ENCODE data around the gene RPTOR.

Gene RPTOR

DNA sequence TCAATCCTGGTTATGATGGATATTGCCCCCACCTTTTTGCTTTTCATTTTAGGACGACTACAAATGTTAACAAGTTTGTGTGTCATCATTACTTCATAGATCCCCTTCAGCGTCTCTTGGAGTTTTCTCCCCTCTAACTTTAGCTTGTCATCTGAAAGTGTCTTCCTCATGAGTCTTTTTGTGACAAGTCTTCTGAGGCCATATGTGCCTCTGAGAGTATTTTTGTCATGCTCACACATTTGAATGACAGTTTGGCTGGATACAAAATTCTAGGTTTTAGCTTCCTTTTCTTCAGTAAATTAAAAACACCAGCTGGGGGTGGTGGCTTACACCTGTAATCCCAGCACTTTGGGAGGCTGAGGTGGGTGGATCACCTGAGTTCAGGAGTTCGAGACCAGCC is 243.2 kb downstream of the RPTOR start:
- no peak overlapping the region for H3K4me3 ChIP-seq (ENCODE audit: low read length)
- no peaks in the 10 kb centered on the region for H3K36me3 ChIP-seq (ENCODE audit: control insufficient read depth, insufficient read depth, low read length)
- H3K27me3 ChIP-seq (ENCODE audit: control insufficient read depth, insufficient read depth, low read length), result no peaks in the 10 kb centered on the region
- H3K9ac ChIP-seq (ENCODE audit: low read length), result no peak overlapping the region
- peaks cover 20% of the 10 kb centered on the region for H3K4me1 ChIP-seq (ENCODE audit: control insufficient read depth, insufficient read depth, low read length)
- H3K27ac ChIP-seq (ENCODE audit: low read depth, low read length), result no peak overlapping the region

DNA sequence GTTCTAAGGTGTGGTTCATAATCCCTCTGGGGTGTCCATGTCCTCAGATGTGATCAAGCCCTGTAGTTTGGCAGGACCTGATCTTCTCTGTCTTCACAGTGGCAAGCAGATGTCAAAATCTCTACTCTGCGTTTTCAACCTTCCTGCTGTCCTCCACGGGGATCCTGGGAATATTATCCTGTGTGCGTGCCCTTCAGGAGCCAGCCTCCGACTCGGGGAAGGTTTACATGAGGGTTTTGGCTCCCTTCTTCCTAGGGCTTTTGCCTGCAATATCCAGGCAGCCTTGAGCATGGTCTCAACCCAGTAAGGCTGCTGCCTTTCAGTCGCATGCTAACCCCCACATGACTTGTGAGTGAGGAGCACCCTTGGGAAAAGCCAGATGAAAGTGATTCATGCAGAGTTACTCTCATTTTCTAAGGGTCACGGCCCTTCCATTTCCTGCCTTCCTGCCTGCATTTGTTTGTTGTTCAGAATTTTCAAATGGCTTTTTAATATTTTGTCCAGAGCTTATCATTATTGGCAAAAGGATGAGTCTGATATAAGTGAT is 244.8 kb downstream of the RPTOR start:
- Histone ChIP-seq H3K27ac (ENCODE audit: low read depth, low read length) (peak overlapping the region; percentile 9), H3K36me3 (ENCODE audit: control insufficient read depth, insufficient read depth, low read length) (no peaks in the 10 kb centered on the region), H3K4me1 (ENCODE audit: control insufficient read depth, insufficient read depth, low read length) (peaks cover 18% of the 10 kb centered on the region), H3K4me3 (ENCODE audit: low read length) (no peak overlapping the region), H3K9ac (ENCODE audit: low read length) (no peak overlapping the region), H3K27me3 (ENCODE audit: control insufficient read depth, insufficient read depth, low read length) (no peaks in the 10 kb centered on the region)

DNA sequence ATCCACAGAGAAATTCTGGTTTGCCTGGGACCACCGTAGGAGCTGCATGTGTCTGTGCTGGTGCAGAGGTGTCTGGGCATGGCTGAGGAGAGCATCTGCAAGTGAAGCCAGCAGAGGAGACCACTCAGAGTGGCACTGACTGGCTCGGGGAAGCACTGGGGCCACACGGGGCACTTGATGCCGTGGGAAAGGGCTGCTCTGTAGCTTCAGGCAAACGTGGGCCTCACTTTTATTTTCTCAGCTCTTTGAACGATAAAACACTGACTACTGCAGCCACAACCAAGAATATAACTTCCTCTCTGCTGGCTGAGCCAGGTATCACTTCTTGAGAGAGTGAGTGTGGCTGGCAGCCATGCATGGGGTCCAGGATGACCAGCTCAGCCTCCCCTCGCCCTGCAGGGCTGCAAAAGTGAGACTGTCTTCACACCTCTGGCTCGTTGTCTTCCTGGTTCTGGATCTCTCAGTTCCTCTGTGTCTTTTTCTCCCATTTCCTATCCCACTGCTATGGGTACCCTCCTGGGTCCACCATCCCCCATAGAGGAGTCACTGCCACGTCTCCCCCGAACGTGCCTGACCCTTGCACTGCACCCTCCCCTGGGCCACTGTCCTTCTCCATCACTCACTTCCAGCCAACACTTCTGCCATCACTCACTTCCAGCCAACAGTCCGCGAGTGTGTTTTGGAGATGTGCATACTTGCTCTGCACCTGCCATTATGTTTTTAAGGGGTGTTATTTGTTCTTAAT is 245.6 kb downstream of the RPTOR start:
- Histone ChIP-seq H3K27me3 (ENCODE audit: control insufficient read depth, insufficient read depth, low read length) (no peaks in the 10 kb centered on the region), H3K9ac (ENCODE audit: low read length) (no peak overlapping the region), H3K4me1 (ENCODE audit: control insufficient read depth, insufficient read depth, low read length) (peaks cover 18% of the 10 kb centered on the region), H3K4me3 (ENCODE audit: low read length) (no peak overlapping the region), H3K27ac (ENCODE audit: low read depth, low read length) (no peak overlapping the region), H3K36me3 (ENCODE audit: control insufficient read depth, insufficient read depth, low read length) (no peaks in the 10 kb centered on the region)

DNA sequence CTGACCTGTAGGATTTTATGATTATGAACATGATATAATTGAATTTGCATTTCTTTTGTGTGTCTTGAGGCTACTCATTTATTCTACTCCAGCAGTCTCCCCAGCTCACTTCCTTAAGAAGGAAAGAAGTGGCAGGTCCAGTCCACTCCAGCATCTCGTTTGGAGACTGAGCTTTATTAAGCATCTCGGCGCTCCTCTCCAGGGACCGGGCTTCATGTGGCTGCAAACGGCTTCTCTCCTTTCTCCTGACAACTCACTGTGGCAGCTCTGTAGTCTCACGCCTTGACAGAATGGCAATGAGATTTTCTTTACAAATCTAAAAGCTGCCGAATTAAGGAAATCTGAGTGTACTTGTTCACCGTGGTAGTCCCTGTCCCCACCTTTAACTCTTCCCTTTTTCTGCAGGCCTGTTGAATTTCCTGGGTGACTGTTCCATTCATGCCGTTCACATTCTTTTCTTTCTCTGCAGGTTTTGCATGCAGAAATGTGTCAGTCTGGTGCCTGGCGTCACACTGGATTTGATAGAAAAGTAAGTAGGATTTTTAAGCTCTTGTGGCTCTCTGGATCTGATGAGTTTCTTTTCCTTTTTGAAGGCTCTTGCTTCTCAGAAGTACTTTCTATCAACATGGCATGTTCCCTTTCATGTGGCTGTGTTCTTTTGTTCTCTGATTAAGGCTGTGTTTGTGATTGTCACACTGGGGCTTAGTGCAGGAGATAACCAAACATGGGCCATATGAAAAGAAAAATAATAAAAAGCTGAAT is 246.5 kb downstream of the RPTOR start:
- no peaks in the 10 kb centered on the region for H3K36me3 ChIP-seq (ENCODE audit: control insufficient read depth, insufficient read depth, low read length)
- peaks cover 18% of the 10 kb centered on the region for H3K4me1 ChIP-seq (ENCODE audit: control insufficient read depth, insufficient read depth, low read length)
- H3K9ac ChIP-seq (ENCODE audit: low read length), result no peak overlapping the region
- H3K27ac ChIP-seq (ENCODE audit: low read depth, low read length), result peak overlapping the region; percentile 63
- H3K4me3 ChIP-seq (ENCODE audit: low read length), result no peak overlapping the region
- H3K27me3 ChIP-seq (ENCODE audit: control insufficient read depth, insufficient read depth, low read length), result no peaks in the 10 kb centered on the region

DNA sequence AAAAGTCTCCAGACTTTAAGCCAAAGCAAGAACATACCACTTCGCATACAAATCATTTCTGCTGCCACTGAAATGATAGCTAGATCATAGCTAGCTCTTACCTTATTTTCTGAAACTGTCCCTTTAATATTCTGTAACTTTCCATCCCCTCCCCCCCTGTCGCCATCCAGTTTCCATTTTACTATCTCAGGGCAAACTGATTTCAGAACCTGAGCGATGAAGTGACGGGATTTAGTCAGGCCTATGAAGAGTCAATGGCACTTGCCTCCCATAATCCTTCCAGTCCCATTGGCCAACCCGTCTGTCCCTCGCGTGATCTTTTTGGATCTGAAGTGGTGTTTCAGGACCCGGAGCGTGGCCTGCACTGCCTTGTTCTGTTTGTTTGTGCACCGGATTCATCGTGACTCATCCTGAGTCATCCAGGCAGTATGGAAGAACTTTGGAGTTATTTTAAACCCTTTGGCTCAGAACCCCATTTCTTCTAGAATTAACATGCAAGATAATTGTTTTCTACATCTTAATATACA is 247.2 kb downstream of the RPTOR start:
- Histone ChIP-seq H3K9ac (ENCODE audit: low read length) (no peak overlapping the region), H3K27me3 (ENCODE audit: control insufficient read depth, insufficient read depth, low read length) (no peaks in the 10 kb centered on the region), H3K27ac (ENCODE audit: low read depth, low read length) (peak overlapping the region; percentile 63), H3K36me3 (ENCODE audit: control insufficient read depth, insufficient read depth, low read length) (no peaks in the 10 kb centered on the region), H3K4me3 (ENCODE audit: low read length) (no peak overlapping the region), H3K4me1 (ENCODE audit: control insufficient read depth, insufficient read depth, low read length) (peaks cover 18% of the 10 kb centered on the region)

DNA sequence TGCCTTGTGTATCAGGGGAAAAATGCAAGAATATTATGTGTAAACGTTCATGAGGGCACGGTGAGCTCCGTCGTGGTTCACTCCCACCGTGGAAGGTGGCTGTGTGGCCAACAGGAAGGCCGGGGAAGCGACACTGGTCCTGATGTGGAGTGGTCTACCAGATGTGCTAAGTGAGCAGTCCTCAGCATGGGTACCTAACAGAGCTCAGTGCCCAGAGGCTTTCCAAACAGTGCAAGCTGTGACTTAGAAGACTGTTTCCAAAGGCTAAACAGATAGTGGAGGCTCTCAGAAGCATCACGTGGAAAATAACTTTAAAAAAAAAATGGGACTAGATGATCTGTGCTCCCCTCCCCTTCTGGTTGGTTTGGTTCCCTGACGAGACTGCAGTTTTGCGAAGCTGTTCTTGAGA is 247.7 kb downstream of the RPTOR start:
- Histone ChIP-seq H3K36me3 (ENCODE audit: control insufficient read depth, insufficient read depth, low read length) (no peaks in the 10 kb centered on the region), H3K4me3 (ENCODE audit: low read length) (no peak overlapping the region), H3K4me1 (ENCODE audit: control insufficient read depth, insufficient read depth, low read length) (peaks cover 18% of the 10 kb centered on the region), H3K27ac (ENCODE audit: low read depth, low read length) (peak overlapping the region; percentile 67), H3K9ac (ENCODE audit: low read length) (no peak overlapping the region), H3K27me3 (ENCODE audit: control insufficient read depth, insufficient read depth, low read length) (no peaks in the 10 kb centered on the region)

DNA sequence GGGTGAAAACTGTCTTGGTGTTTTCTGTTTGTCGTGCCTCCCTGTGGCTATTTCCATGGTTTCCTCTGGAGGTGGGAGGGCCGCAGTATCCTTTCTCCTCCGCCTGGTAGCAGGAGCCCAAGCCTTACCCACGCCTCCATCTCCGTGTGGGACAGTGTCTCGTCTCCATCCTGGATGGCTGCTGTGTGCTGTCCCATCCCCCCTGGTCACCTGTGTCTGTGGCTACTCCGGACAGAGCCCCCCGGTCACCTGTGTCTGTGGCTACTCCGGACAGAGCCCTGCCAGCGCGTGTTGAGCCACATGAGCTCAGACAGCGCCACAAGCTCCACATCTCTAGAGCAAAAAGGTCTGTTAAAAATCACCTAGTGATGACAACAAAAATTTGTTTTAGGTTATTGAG is 248.8 kb downstream of the RPTOR start:
- Histone ChIP-seq H3K9ac (ENCODE audit: low read length) (no peak overlapping the region), H3K36me3 (ENCODE audit: control insufficient read depth, insufficient read depth, low read length) (no peaks in the 10 kb centered on the region), H3K4me3 (ENCODE audit: low read length) (no peak overlapping the region), H3K27me3 (ENCODE audit: control insufficient read depth, insufficient read depth, low read length) (no peaks in the 10 kb centered on the region), H3K4me1 (ENCODE audit: control insufficient read depth, insufficient read depth, low read length) (peaks cover 18% of the 10 kb centered on the region), H3K27ac (ENCODE audit: low read depth, low read length) (peak overlapping the region; percentile 20)

DNA sequence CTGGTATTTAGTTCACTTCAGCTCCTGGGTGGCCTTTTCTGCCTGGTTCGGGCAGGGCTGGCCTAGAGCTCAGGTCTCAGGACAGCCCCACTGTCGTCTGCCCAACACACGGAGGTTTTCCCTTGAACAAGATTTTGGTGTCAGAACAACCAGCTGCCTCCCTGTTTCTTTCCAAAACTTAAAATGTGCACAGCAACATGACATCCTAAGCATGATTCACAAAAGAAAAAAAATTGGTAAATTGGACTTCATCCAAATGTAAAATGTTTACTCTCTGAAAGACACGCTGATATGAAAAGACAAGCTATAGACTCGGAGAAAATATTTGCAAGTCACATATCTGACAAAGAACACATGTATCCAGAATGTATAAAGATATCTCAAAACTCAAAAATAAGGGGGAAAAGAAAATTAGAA is 249.2 kb downstream of the RPTOR start:
- peaks cover 18% of the 10 kb centered on the region for H3K4me1 ChIP-seq (ENCODE audit: control insufficient read depth, insufficient read depth, low read length)
- no peaks in the 10 kb centered on the region for H3K36me3 ChIP-seq (ENCODE audit: control insufficient read depth, insufficient read depth, low read length)
- no peak overlapping the region for H3K4me3 ChIP-seq (ENCODE audit: low read length)
- H3K9ac ChIP-seq (ENCODE audit: low read length), result no peak overlapping the region
- H3K27ac ChIP-seq (ENCODE audit: low read depth, low read length), result peak overlapping the region; percentile 30
- H3K27me3 ChIP-seq (ENCODE audit: control insufficient read depth, insufficient read depth, low read length), result no peaks in the 10 kb centered on the region

DNA sequence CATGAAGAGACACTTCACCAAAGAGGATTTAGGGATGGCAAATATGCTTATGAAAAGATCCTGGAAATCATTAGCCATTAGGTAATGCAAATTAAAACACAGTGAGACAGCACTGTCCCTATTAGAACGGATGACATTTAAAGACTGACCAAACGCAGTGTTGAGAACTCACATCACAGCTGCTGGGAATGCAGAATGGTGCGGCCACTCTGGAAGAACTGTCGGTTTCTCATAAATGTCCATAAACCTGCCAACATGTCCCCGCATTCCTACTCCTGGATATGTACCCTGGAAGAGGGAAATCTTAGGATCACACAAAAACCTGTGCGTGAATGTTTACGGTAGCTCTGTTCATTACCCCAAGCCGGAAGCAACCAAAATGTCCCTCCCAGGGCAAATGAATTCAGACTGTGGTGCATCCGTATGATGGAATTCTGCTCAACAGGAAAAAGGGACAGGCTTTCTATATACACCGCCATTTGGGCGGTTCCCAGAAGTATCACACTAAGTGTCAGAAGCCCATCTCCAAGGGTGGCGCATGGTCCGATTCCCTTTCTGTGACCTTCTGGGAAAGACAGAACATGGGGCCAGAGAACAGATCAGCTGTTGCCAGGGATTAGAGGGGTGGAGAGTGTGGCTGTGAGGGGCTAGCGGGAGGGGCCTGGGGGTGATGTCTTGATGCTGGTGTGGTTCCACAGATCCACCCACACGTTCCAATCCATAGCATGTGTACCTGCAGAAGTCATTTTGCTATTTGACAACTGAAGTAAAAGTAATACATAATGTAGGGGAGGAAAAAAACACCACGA is 249.8 kb downstream of the RPTOR start:
- H3K9ac ChIP-seq (ENCODE audit: low read length), result no peak overlapping the region
- no peak overlapping the region for H3K4me3 ChIP-seq (ENCODE audit: low read length)
- H3K27ac ChIP-seq (ENCODE audit: low read depth, low read length), result peak overlapping the region; percentile 30
- H3K4me1 ChIP-seq (ENCODE audit: control insufficient read depth, insufficient read depth, low read length), result peaks cover 14% of the 10 kb centered on the region
- H3K27me3 ChIP-seq (ENCODE audit: control insufficient read depth, insufficient read depth, low read length), result no peaks in the 10 kb centered on the region
- H3K36me3 ChIP-seq (ENCODE audit: control insufficient read depth, insufficient read depth, low read length), result no peaks in the 10 kb centered on the region

DNA sequence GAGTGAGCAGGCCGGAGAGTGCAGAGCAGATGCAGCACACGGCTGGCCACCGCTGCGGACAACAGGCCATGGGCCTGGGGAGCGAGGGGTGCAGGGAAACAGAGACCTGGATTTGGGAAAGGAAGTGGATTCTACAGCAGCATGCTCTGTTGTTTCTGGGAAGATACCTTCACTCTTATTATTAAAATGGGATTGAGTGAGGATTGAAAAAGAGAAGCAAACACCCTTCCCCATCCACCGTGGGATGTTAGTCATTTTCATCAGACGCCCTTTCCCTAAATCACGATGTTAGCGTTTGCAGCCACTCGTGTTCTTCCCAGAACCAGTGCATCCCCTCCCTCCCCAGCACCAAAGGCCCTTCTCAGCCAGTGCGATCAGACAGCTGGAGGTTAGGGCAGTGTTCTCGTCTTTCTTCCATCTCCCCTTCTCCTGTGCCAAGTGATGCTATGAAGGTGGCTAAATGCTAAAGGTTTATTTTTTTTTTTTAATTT is 250.5 kb downstream of the RPTOR start:
- Histone ChIP-seq H3K4me1 (ENCODE audit: control insufficient read depth, insufficient read depth, low read length) (peaks cover 14% of the 10 kb centered on the region), H3K4me3 (ENCODE audit: low read length) (no peak overlapping the region), H3K36me3 (ENCODE audit: control insufficient read depth, insufficient read depth, low read length) (no peaks in the 10 kb centered on the region), H3K9ac (ENCODE audit: low read length) (no peak overlapping the region), H3K27ac (ENCODE audit: low read depth, low read length) (peak overlapping the region; percentile 30), H3K27me3 (ENCODE audit: control insufficient read depth, insufficient read depth, low read length) (no peaks in the 10 kb centered on the region)

DNA sequence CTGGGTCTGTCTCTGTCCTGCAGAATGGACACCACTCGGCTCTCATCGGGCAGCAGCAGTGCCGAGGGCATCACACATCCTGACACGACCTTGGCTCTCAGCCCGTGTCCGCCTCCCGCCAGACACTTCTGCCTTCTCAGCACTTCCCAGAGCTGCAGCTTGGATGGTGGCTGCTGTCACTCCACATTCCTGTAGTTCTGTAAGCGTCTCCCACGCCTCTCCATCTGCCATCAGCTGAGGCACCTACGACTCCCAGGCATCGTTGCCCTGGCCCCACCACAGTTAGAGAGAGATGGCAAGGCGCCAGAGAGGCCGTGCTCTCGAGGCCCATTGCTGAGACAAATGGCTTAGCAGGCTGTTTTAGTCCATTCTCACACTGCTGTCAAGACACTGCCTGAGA is 251.1 kb downstream of the RPTOR start:
- H3K27ac ChIP-seq (ENCODE audit: low read depth, low read length), result no peak overlapping the region
- no peaks in the 10 kb centered on the region for H3K27me3 ChIP-seq (ENCODE audit: control insufficient read depth, insufficient read depth, low read length)
- H3K36me3 ChIP-seq (ENCODE audit: control insufficient read depth, insufficient read depth, low read length), result no peaks in the 10 kb centered on the region
- H3K9ac ChIP-seq (ENCODE audit: low read length), result no peak overlapping the region
- peaks cover 14% of the 10 kb centered on the region for H3K4me1 ChIP-seq (ENCODE audit: control insufficient read depth, insufficient read depth, low read length)
- no peak overlapping the region for H3K4me3 ChIP-seq (ENCODE audit: low read length)

DNA sequence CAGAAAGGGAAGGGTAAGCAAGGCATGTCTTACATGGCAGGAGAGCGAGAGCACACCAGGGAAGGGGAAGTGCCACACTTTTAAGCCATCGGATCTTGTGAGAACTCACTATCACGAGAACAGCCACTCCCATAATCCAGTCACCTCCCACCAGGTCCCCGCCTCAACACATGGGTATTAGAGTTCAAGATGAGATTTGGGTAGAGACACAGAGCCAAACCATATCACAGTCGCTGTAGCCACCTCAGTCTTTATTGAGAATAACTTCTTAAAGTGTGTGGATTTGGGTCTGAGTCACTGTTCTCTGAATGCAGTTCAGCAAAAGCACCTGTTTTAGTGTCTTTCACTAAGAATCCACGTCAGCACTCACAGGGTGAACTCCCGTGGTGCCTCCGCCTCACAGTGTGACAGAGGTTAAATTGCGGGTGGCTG is 251.8 kb downstream of the RPTOR start:
- no peak overlapping the region for H3K4me3 ChIP-seq (ENCODE audit: low read length)
- peaks cover 14% of the 10 kb centered on the region for H3K4me1 ChIP-seq (ENCODE audit: control insufficient read depth, insufficient read depth, low read length)
- no peak overlapping the region for H3K27ac ChIP-seq (ENCODE audit: low read depth, low read length)
- no peaks in the 10 kb centered on the region for H3K27me3 ChIP-seq (ENCODE audit: control insufficient read depth, insufficient read depth, low read length)
- H3K36me3 ChIP-seq (ENCODE audit: control insufficient read depth, insufficient read depth, low read length), result no peaks in the 10 kb centered on the region
- no peak overlapping the region for H3K9ac ChIP-seq (ENCODE audit: low read length)

Measured in rectal smooth muscle tissue (tissue), 1 donor.